ENCODE data around the gene INAFM2. TPM values are rescaled to one million over a fixed set of nuclear protein-coding genes. Genes with fewer than 3 reads are reported as not detected.

The INAFM2 gene
- total and polyA plus RNA-seq, 2 donors (not counting 3 experiments of a cell fraction or from before 2014, with no cell fraction given): 10.4 to 24.1 TPM

DNA sequence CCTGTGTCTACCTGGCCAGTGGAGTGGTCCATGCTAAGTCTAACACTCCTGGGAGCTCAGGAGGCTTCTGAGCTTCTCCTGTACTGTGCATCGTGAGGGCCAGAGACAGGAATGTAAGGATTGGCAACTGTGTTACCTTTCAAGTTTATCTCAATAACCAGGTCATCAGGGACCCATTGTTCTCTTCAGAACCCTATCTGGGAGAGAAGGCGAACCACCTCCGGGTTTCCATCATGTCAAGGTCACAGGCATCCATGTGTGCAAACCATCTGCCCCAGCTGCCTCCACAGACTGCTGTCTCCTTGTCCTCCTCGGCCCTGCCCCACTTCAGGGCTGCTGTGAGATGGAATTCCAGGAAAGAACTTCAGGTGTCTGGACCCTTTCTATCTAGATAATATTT, 46.6 kb upstream of the INAFM2 start:
- ChIA-PET POLR2A (no interaction called here), CTCF (interaction anchor here (3.8 to 20.1 kb wide), 3 partner anchors 34 to 62 kb away, joined by 46 to 879 read pairs (median 403); partner anchors contain the start of gene PLCB2)
- DNase-seq (ENCODE audit: low read depth, low spot score) (no peak), FAIRE-seq (no peak)
- Histone ChIP-seq H3K27me3 (ENCODE audit: control insufficient read depth in 2 of 2, insufficient read depth in 2 of 2, low read length in 2 of 2) (peaks cover 33 to 47% of the 10 kb centered on the region in 2 experiments), H3K36me3 (ENCODE audit: control insufficient read depth in 2 of 2, extremely low read depth in 1 of 2, insufficient read depth in 2 of 2, low read length in 2 of 2) (no peaks in the 10 kb centered on the region), H4K20me1 (replicated peaks; ENCODE audit: control insufficient read depth, extremely low read depth, insufficient read depth, low read length) (no peaks in the 10 kb centered on the region), H3K4me3 (replicated peaks in 1 of 3; ENCODE audit: insufficient read depth in 1 of 3, low read depth in 1 of 3, low read length in 3 of 3) (no peak overlapping the region), H3K9ac (replicated peaks; ENCODE audit: extremely low read depth, insufficient read depth, low read length) (no peak overlapping the region), H3K9me3 (replicated peaks; ENCODE audit: control insufficient read depth, insufficient read depth, low read length) (no peaks in the 10 kb centered on the region), H3K27ac (ENCODE audit: insufficient read depth, low read depth, low read length) (no peak overlapping the region), H3K4me2 (ENCODE audit: insufficient read depth, low read length) (no peak overlapping the region), H3K4me1 (ENCODE audit: control insufficient read depth, extremely low read depth, insufficient read depth, low read length) (no peaks in the 10 kb centered on the region), H3K9me1 (replicated peaks; ENCODE audit: control insufficient read depth, extremely low read depth, insufficient read depth, low read length) (no peaks in the 10 kb centered on the region), H2AFZ (ENCODE audit: low read depth, low read length) (no peak overlapping the region), H3K79me2 (ENCODE audit: control insufficient read depth, insufficient read depth, low read length) (no peaks in the 10 kb centered on the region)
- intact Hi-C loops (cut with micrococcal nuclease): loop anchor here (10.0 kb wide), 1 partner anchor 172 kb away; the partner anchor contains the start of gene BMF
- dilution Hi-C loops (cut with MboI; ENCODE audit: extremely low pct_ligation_motif_present, low sequenced_read_pairs): no loop called here
- no TSS peak for BruUV-seq (replicated peaks)
- TF ChIP-seq JUN (IDR thresholded peaks at IDR 0.05; ENCODE audit: borderline replicate concordance, insufficient read depth, insufficient read length, low read depth): no peak
- TF ChIP-seq FOS (IDR thresholded peaks at IDR 0.05; ENCODE audit: borderline replicate concordance, insufficient read depth, low read length): no peak
- TF ChIP-seq, protein P1, sequence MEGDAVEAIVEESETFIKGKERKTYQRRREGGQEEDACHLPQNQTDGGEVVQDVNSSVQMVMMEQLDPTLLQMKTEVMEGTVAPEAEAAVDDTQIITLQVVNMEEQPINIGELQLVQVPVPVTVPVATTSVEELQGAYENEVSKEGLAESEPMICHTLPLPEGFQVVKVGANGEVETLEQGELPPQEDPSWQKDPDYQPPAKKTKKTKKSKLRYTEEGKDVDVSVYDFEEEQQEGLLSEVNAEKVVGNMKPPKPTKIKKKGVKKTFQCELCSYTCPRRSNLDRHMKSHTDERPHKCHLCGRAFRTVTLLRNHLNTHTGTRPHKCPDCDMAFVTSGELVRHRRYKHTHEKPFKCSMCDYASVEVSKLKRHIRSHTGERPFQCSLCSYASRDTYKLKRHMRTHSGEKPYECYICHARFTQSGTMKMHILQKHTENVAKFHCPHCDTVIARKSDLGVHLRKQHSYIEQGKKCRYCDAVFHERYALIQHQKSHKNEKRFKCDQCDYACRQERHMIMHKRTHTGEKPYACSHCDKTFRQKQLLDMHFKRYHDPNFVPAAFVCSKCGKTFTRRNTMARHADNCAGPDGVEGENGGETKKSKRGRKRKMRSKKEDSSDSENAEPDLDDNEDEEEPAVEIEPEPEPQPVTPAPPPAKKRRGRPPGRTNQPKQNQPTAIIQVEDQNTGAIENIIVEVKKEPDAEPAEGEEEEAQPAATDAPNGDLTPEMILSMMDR (IDR thresholded peaks at IDR 0.05; ENCODE audit: extremely low read depth in 1 of 2, insufficient read depth in 1 of 2, low read depth in 1 of 2, low read length in 2 of 2): no peak
- no peak for TF ChIP-seq POLR2A (IDR thresholded peaks at IDR 0.05; ENCODE audit: low read depth, low read length)
- TF ChIP-seq MYC (IDR thresholded peaks at IDR 0.05; ENCODE audit: low read depth, low read length): no peak
- TF ChIP-seq, protein P2, sequence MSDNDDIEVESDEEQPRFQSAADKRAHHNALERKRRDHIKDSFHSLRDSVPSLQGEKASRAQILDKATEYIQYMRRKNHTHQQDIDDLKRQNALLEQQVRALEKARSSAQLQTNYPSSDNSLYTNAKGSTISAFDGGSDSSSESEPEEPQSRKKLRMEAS (IDR thresholded peaks at IDR 0.05; ENCODE audit: insufficient read depth, insufficient read length): no peak
- no peak for TF ChIP-seq EZH2 (IDR thresholded peaks at IDR 0.05; ENCODE audit: borderline replicate concordance, low read depth, low read length, severe bottlenecking)
- no peak for TF ChIP-seq GATA2 (IDR thresholded peaks at IDR 0.05; ENCODE audit: insufficient read depth, insufficient read length, low read depth, low read length)
- TF ChIP-seq POLR2AphosphoS5 (IDR thresholded peaks at IDR 0.05; ENCODE audit: insufficient read depth, low read depth, low read length): no peak
